Kidney glomerular epithelial cell (primary cell): Measurements from ENCODE around the gene DNAH14.
"Not testable (repeated sequence)": the region's sequence is repeated elsewhere in the genome, so short reads cannot be mapped to it uniquely, and the experiment has no call there.

Experiments
- DNase-seq: peaks from one replicate; lab custom pipeline; 2025; lab: John Stamatoyannopoulos, UW

The DNAH14 gene

DNA sequence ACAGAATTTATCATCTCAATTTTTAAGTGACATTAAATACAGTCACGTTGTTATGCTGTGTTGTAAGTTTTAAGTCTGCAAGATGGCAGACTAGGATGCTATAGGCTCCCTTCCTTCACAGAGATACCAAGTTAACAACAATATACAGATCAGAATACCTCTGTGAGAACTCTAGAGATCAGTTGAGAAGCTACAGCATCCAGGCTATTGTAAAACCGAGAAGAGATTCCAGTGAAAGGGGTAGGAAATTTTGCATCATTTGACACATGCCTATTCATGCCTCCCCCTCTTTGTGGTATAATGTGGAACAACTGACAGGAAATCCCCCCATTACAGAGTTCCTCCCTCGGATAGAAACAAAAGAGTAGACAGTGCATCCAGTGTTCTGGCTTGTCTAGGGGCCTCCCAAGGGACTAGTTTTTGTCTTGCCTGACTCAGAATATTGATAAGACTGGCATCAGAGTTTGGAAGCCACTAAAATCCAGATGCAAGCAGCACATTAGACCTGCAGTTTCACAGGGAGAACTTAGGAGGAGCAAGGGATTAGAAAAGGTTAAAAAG lies 417.7 kb downstream of the DNAH14 start:
- no peak for DNase-seq

DNA sequence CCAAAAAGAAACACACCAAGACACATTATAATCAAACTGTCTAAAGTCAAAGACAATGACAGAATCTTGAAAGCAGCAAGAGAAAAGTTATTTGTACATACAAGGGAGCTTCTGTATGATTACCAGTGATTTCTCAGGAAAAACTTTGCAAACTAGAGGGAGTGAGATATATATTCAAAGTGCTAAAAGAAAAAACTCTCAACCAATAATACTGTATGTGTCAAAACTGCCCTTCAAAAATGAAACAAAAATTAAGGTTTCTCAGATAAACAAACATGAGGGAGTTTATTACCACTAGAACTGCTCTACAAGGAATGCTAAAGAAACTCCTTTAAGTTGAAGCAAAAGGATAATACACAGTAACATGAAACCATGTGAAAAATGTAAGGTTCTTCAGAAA lies 418.9 kb downstream of the DNAH14 start:
- DNase-seq = no peak

DNA sequence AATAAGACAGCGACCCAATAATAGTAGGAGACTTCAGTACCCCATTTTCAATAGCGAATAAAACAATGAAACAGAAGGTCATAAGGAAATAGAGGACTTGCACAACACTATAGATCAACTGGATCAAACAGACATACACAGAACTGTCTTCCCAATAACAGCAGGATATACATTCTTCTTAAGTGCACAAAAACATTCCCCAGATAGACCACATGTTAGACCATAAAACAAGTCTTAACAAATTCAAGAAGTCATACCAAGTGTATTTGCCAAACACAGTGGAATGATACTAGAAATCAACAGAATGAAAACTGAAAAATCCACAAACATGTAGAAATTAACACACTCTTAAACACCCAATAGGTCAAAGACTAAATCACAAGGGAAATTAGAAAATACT lies 420.4 kb downstream of the DNAH14 start:
- DNase-seq = no peak

DNA sequence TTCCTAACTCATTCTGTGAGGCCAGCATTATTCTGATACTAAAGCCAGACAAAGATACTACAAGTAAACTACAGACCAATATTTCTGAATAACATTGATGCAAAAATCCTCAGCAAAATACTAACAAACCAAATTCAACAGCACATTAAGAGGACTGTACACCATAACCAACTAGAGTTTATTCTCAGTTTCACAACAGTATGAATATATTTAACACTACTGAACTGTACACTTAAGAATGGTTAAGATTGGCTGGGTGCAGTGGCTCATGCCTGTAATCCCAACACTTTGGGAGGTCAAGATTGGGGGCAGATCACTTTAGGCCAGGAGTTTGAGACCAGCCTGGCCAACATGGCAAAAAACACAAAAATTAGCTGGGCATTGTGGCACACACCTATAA lies 421.4 kb downstream of the DNAH14 start:
- no peak for DNase-seq

DNA sequence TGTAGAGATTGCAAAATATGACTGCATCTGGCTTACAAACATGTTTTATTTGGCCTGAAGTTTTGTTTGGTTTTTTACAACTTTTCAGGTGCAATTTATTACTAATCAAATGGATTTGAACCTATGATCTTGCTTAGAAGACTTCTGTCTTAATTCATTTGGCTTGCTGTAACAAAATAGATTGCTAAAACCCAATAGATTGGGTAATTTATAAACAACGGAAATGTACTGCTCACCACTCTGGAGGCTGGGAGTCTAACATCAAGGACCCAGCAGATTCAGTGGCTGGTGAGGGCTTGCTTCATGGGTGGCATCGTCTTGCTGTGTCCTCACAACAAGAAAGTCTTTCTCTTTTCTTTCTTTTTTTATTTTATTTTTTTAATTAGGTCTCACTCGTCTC lies 425.4 kb downstream of the DNAH14 start:
- no peak for DNase-seq

DNA sequence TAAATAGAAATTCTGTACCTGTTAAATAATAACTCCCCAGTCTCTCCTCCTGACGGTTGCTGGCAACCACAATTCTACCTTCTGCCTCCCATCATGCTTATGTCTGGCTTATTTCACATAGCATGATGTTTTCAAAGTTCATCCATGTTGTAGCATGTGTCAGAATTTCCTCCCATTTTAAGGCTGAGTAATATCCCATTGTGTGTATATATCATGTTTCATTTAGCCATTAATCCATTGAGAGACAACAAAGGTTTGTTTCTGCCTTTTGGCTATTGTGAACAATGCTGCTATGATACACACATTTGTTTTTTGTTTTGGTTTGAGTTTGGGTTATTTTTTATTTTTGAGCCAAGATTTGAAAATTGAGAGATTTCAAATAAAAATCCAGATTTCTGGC lies 426.4 kb downstream of the DNAH14 start:
- DNase-seq = no peak

DNA sequence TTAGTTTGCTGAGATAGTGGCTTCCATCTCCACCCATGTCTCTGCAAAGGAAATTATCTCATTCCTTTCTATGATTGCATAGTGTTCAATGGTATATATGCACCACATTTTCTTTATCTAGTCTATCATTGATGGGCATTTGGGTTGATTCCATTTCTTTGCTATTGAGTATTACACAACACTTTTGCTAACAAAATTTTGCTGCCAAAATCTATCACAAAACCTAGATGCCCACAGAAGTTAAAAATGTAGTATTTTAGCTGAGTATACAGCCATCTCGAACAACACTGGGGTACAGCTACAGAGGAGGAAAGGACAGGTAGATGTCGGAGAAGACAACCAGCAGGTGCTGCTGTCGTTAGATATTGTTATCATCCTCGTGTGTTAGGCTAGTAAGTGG lies 430.6 kb downstream of the DNAH14 start:
- no peak for DNase-seq

DNA sequence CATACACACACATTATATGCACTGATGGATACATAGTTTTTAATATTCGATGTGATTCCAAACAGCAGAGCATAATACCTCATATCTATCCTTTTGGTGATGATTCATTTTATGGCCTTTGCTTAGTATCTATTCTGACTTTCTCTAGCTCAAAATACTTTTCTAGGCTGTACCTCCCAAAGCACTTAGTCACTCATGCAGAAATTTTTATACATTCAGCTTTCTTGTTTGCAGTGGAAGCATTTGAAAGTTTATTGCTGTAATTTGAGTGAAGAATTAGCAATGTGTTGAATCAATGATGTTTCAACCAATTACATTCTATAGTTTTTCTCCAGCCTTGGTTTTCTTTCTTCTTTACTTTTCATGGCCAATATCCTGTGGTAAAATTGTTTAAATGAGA lies 431.7 kb downstream of the DNAH14 start:
- no peak for DNase-seq

DNA sequence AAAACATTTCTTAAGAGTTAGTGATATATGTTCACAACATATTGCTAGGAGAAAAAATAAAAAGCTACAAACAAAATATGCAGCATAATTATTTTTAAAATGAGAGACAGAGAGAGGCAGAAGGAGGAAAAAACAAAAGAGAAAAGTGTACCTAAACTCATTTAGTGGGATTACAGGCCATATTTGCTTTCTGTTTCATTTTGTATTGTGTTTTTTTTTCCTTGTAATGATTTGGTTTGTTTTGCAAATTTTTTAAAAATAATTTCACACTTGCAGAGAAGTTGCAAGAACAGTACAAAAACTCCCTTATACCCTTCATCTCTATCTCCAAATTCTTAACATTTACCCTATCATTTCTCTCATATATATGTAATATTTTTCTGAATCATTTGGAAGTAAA lies 433.3 kb downstream of the DNAH14 start:
- DNase-seq = no peak

DNA sequence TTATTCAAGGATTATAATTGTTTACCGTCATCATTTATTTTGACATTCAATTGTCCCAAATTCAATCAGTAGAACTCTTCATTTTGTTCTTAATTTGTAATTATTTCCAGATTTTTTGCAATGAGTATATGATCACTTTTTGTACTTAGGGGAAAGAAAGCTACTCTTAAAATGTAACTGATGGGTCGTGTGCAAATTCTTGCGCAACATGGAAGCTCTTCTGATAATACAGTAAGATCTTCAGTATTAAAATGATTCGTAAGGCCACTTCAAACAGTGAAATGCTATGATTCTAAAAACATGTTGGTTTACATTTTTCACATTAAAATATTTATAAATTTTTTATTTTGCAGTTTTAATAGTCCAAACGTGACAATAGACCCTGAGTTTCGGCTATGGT lies 435.0 kb downstream of the DNAH14 start:
- no peak for DNase-seq

DNA sequence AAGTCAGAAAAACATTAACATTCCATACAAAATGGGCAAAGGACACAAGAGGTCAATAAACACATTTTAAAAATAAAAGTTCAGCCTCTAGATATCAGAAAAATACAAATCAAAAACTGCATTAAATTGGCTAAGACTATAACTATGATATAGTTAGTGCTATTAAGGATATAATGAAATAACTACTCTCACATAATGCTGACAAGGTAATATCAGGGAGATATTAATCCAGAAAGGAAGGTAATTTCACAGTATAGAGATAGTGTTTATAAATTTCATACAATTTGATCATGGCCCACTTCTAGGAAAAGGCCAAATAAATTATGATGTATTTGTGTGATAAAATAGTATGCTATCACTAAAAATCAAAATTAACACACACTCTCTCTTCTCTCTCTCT lies 436.5 kb downstream of the DNAH14 start:
- DNase-seq = no peak

DNA sequence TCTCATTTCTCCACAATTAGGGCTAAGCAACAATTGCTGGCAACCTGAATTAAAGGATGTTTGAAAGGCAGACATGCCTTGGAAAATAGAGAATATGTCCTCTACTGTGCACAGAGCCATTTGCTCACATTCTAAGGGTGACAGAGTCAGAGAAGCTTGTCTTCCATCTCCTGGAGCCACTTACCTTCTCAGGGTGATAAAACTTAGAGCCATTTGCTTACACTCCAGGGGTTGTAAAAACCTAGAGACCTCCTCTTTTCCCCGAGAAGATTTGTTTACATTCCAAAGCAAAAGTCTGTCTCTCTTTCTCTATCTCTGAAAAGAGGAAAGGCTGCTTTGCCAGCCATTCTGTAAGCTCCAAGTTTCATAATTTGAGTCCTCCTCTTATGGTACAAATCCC lies 437.1 kb downstream of the DNAH14 start:
- DNase-seq = no peak

DNA sequence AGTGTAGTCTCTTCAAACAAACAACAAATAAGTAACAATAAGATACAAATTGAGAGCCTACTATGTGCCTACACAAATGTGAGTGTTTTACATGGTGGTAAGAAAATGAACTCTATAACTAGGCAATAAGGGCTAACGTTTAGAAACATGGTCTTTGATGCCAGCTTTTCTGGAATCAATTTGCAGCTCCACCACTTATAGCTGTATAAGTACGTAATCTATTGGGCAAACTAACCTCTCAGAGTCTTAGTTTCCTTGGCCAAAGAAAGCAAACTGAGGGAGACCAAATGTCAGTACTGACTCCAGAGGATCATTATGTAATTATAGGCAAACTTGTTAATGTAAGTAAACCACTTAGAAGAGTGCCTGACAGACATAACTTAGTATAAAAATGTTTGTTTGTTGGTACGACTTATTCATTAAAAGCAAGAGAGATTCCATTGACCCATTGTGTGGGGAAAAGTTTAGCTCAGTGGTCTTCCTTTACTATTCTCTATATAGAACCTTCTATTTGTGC lies 438.6 kb downstream of the DNAH14 start:
- no peak for DNase-seq

DNA sequence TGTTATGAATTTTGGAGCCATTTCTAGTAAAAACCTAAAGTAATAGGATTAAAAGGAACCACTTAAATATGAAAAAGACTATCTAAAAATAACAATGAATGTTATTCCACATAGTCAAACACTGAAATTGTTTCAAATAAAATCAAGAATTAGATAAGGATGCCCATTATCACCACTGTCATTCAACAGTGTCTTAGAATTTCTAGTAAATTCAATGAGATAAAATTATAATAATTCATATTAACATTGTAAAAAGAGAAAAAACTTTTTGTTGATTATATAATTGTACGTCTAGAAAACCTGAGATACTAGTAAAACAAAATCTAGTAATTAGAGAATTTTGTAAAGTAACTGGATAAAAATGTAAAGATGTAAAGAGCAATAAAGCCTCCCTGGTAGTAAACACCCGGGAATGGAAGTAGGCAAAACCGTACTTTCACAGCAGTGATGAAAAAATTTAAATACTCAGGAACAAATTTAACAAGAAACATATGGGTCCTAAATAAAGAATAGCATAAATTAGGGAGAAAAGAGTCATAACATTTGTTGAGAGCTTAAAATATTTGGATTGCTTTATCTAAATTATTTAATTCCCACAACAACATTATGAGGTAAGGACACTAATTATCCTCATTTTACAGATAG lies 442.0 kb downstream of the DNAH14 start:
- no peak for DNase-seq

DNA sequence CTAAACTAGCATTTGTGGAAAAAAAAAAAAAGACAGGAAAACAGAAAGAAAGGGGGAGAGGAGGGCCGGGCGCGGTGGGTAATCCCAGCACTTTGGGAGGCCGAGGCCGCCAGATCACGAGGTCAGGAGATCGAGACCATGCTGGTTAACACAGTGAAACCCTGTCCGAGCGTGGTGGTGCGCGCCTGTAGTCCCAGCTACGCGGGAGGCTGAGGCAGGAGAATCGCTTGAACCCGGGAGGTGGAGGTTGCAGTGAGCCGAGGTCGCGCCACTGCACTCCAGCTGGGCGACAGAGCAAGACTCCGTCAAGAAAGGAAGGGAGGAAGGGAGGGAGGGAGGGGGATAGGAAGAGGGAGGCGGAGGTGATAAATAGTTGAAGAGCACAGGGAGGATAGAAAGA lies 443.7 kb downstream of the DNAH14 start:
- DNase-seq = no peak

DNA sequence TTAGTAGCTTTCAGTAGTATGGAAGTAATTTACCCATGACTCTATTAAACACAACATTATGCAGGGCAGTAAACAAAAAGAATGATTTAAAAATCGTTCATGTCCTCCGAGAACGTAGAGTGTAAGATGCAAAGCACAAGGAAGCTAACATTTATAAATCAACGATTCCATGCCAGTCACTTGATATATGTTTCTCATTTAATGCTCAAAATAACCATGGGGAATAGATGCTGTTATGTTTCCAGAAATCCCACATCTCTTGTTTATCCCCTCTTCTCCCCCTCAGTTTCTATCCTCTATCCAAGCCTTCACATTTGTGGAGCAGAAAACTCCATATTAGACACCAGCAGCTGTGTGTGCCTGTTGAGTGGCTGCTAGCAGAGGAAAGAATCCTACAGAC lies 445.5 kb downstream of the DNAH14 start:
- DNase-seq = no peak

DNA sequence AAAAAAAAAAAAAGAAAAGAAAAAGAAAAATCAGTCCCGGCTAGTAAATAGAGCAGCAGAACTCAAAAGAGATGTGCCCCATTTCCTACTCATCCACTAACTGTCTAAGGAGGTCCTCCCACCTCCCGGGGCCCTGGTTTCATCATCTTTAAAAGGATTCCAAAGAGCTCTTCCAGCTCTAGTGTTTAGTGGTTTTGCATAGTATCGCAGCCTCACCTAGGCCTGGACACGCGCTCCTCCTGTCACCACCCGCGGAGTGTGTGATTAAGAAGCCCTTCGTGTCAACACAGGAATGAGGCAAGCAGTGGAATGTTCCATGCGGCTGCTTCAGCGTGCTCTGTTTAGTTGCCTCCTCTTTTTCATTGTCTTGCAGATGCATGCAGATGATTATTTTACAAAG lies 449.4 kb downstream of the DNAH14 start:
- peak; percentile 73 for DNase-seq

DNA sequence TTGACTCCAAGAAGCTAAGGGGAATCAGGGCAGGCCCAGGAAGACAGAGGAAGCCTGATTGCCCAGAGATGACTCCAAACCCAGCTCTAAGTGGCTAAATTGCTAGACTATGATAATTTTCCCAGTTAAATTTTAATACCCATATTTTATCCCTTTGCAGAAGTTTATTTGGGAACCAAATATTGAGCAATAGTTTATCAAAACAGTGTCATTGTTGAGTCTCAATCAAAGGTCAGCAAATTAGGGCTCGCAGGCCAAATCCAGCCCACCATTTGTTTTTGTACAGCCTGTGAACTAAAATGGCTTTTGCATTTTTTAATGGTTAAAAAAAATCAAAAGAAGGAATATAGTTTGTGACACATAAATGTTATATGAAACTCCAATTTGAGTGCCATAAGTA lies 451.2 kb downstream of the DNAH14 start:
- DNase-seq = no peak

DNA sequence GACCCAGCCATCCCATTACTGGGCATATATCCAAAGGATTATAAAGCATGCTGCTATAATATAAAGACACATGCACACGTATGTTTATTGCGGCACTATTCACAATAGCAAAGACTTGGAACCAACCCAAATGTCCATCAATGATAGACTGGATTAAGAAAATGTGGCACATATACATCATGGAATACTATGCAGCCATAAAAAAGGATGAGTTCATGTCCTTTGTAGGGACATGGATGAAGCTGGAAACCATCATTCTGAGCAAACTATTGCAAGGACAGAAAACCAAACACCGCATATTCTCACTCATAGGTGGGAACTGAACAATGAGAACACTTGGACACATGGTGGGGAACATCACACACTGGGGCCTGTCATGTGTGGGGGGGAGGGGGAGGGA lies 457.4 kb downstream of the DNAH14 start:
- not testable (repeated sequence) for DNase-seq

DNA sequence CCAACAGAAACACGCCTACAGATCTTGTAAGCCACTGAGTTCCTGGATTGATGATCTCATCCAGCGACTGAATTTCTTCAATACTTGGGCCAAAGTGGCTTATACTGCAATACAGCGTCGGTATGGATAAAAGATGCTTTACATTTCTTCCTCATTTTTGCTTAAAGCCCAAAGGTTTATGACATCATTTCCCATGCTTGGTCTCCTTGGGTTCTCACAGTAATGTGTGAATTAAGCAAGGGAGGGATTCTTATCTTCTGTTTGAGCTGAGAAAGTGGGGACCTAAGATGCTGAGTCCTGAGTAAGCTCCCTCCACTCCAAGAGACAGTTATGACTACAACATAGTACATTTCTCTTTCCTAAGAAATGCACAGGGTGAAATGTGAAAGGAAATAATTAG lies 458.9 kb downstream of the DNAH14 start:
- no peak for DNase-seq

DNA sequence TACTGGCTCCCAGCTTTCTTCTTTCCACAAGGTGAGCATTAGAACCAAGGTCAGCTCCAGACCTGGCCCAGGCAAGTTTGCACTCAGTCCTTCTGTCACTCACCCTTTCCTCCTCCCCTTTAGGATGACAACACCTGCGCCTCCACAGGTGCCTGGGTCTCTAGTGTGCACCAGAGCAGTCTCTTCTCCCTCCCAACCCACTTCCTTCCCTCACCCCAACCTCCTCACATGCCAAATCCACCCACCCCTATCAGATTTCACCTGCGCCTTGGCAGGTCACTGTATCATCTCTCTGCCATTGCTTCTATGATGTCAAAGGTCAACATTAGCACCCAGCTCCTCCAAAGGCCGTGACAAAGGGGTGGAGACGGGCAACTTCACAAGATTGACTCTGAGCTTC lies 460.4 kb downstream of the DNAH14 start:
- DNase-seq = no peak

DNA sequence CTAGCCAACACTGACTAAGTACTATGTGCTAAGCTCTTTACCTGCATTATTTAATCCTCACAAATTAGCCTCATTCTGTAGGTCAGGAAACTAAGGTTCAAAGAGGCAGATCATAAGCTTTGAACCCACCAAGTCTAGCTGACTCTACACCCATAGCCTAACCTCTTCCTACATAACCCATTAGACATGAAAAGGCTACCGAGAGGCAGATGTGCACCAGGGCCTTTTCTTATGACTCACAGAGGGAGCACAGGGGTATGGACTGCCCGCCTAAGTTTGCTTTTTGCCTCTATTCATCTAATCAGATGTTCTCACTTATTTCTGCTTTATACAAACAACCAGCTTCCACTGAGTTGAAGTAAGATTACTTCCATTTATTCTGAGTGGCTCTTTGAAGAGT lies 466.9 kb downstream of the DNAH14 start:
- no peak for DNase-seq

DNA sequence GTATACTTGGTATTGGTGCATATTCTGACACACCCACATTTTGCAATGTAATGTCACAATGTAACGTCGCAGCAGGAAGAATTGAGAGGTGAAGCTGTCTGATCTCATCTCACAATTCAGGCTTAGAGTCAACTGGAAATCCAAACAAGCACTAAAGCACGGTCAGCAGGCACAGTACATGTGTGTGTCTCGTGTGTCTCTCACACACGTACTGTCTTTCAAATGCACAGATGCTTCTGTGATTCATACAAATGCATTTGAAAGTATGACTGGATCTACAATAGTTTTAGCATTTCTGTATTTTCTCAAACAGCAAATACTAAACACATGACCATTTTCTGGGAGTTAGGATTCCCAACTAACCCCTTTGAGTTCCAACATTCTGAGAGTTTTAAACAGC lies 471.5 kb downstream of the DNAH14 start:
- DNase-seq = no peak
